ENCODE data around the gene CPNE7.

DNA sequence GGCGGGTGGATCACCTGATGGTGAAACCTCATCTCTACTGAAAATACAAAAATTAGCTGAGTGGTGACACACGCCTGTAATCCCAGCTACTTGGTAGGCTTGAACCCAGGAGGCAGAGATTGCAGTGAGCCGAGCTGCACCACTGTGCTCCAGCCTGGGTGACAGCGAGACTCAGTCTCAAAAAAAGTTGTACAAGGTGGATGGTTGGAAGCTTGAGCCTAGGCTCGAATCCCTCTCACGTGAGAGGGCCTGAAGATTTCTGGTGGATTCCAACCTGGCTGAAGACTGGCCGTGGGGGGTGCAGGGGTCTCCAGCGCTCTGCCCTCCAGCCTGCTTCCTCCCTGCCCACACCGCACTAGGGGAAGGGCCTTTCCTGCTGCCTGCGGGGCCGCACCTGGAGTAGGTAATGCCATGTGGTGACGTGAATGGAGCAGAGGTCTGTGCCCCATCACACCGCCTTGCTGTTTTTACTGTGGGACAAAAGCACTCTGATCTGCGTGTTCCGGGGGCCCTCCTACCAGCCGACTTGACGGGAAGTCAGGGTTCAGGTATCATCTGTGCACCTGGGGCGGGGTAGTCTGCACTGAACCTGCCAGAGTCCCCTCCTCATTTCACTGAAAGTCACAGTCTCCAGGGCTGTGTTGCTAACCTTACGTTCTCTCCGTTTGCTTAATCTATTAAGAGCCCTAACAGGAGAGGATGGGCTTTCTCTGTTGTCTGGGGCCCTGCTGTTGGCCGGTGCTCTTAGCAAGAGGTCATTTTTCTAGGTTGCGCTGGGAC is 10.9 kb upstream of the CPNE7 start:
- TF ChIP-seq FOXM1 (IDR thresholded peaks at IDR 0.05; ENCODE audit: borderline replicate concordance, low read depth) (no peak), EP300 (IDR thresholded peaks at IDR 0.05; ENCODE audit: borderline replicate concordance) (no peak)
- TF ChIP-seq, protein P1, sequence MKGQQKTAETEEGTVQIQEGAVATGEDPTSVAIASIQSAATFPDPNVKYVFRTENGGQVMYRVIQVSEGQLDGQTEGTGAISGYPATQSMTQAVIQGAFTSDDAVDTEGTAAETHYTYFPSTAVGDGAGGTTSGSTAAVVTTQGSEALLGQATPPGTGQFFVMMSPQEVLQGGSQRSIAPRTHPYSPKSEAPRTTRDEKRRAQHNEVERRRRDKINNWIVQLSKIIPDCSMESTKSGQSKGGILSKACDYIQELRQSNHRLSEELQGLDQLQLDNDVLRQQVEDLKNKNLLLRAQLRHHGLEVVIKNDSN (IDR thresholded peaks at IDR 0.05) = no peak
- TF ChIP-seq, protein P2, sequence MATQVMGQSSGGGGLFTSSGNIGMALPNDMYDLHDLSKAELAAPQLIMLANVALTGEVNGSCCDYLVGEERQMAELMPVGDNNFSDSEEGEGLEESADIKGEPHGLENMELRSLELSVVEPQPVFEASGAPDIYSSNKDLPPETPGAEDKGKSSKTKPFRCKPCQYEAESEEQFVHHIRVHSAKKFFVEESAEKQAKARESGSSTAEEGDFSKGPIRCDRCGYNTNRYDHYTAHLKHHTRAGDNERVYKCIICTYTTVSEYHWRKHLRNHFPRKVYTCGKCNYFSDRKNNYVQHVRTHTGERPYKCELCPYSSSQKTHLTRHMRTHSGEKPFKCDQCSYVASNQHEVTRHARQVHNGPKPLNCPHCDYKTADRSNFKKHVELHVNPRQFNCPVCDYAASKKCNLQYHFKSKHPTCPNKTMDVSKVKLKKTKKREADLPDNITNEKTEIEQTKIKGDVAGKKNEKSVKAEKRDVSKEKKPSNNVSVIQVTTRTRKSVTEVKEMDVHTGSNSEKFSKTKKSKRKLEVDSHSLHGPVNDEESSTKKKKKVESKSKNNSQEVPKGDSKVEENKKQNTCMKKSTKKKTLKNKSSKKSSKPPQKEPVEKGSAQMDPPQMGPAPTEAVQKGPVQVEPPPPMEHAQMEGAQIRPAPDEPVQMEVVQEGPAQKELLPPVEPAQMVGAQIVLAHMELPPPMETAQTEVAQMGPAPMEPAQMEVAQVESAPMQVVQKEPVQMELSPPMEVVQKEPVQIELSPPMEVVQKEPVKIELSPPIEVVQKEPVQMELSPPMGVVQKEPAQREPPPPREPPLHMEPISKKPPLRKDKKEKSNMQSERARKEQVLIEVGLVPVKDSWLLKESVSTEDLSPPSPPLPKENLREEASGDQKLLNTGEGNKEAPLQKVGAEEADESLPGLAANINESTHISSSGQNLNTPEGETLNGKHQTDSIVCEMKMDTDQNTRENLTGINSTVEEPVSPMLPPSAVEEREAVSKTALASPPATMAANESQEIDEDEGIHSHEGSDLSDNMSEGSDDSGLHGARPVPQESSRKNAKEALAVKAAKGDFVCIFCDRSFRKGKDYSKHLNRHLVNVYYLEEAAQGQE (IDR thresholded peaks at IDR 0.05; ENCODE audit: low read depth) = no peak

Measured in Ishikawa (cell line).